ENCODE data around the gene ZNF140.

The ZNF140 gene

DNA sequence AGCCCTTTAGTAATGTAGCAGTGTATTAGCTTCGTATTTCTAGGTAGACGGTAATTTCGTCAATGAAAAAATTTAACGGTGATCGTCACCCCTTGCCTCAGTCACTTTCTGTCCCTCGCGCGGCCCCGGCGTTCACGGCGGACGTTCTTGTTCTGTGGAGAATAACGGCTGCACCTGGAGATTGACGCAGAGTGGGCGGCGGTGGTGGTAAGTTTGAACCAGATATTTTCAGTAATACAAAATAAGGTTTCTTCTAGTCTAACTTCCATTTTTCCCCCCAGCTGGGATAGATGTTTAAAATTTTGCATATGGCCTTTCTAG, 50.0 kb downstream of the ZNF140 start:
- DNase-seq: no peak

DNA sequence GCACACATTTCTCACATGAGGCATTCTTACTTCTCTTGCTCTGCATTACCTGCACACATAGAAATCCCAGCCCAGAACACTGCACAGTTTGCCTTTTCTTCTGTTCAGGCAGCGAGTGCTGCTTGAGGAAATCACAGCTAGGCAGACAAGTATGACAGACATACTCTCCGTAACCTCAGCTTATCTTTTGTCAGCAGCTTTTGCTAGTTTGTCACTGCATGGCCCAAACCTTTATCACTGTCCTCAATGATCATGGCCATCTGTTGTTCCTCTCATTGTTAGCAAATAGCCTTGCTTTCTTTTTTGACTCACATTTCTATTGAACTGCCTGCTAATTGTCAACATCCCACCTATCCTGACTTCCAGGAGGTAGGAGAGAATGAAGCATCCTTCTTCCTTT, 55.0 kb downstream of the ZNF140 start:
- DNase-seq: no peak

DNA sequence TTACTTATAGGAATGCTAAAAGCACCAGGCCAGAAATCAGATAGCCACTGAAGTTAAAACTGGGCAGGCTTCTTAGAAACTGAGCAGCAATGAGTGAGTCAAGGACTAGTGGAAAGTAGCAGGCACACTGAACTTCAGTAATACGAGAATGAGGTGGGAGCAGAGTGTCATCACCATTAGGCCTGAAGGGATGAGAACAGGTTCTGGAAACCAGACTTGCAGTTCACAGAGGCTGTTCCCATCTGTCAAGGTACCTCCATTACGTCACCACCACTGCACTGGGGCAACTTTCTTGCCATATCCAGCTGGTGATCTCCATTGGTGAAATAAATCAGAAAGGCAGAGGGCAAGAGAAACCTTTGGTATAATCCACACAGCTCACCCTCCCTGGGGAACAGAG, 65.3 kb downstream of the ZNF140 start:
- no peak for DNase-seq

DNA sequence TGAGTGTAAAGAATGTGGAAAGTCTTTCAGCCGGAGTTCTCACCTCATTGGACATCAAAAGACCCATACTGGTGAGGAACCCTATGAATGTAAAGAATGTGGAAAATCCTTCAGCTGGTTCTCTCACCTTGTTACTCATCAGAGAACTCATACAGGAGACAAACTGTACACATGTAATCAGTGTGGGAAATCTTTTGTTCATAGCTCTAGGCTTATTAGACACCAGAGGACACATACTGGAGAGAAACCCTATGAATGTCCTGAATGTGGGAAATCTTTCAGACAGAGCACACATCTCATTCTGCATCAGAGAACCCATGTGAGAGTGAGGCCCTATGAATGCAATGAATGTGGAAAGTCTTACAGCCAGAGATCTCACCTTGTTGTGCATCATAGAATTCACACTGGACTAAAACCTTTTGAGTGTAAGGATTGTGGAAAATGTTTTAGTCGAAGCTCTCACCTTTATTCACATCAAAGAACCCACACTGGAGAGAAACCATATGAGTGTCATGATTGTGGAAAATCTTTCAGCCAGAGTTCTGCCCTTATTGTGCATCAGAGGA, 75.5 kb downstream of the ZNF140 start:
- DNase-seq: no peak

Measured in SW 1271 (cell line).